Keratinocyte (primary cell): ENCODE measurements around the gene HSFX3. TPM values are rescaled to one million over a fixed set of nuclear protein-coding genes. Genes with fewer than 3 reads are reported as not detected.
"Not testable (repeated sequence)": the region's sequence is repeated elsewhere in the genome, so short reads cannot be mapped to it uniquely, and the experiment has no call there.

Experiments
- DNase-seq: peaks from one replicate; pipeline ENCODE4 v3.0.0-alpha.2; 2011; ENCODE audit warnings: low read depth, missing footprints, low spot score
- FAIRE-seq: peaks from 2 replicates; lab custom pipeline; 2011; peaks lifted over from hg19 to GRCh38; lab: Jason Lieb, UNC
- H2AFZ ChIP-seq: 2 replicates; pipeline ENCODE4 v1.6.0; 2012; ENCODE audit warnings: low read length, control low read depth, inconsistent platforms; ENCODE audit not compliant: control insufficient read depth
- H3K27ac ChIP-seq: 2 replicates; pipeline ENCODE4 v1.5.1; 2011; ENCODE audit warnings: low read length; ENCODE audit not compliant: control insufficient read depth, insufficient read depth
- H3K27me3 ChIP-seq: 3 replicates; pipeline ENCODE4 v1.6.0; 2011; ENCODE audit warnings: low read length; ENCODE audit not compliant: control insufficient read depth, insufficient read depth; ENCODE audit errors: extremely low read depth
- H3K36me3 ChIP-seq, 2 experiments: 2 replicates in 1 of 2; 3 replicates in 1 of 2; pipeline ENCODE4 v1.5.1; 2011; ENCODE audit warnings: low read length in 2 of 2, mild to moderate bottlenecking in 1 of 2; ENCODE audit not compliant: control insufficient read depth in 2 of 2, insufficient read depth in 2 of 2; ENCODE audit errors: extremely low read depth in 1 of 2
- H3K4me1 ChIP-seq: 3 replicates; pipeline ENCODE4 v1.5.1; 2011; ENCODE audit warnings: low read length; ENCODE audit not compliant: control insufficient read depth, insufficient read depth; ENCODE audit errors: extremely low read depth
- H3K4me2 ChIP-seq: 3 replicates; pipeline ENCODE4 v1.6.0; 2011; ENCODE audit warnings: low read depth, low read length; ENCODE audit not compliant: control insufficient read depth, insufficient read depth; ENCODE audit errors: extremely low read depth
- H3K4me3 ChIP-seq, 3 experiments: fragments of 200-600 bp in 1 of 3; sonication (generic) in 1 of 3; 2 replicates in 2 of 3; 3 replicates in 1 of 3; pipeline ENCODE4 v1.5.1; 2011 to 2016; ENCODE audit warnings: low read length in 3 of 3, mild to moderate bottlenecking in 3 of 3, control low read depth in 2 of 3, inconsistent platforms in 1 of 3, low read depth in 1 of 3, mixed read lengths in 1 of 3, mixed run types in 1 of 3, moderate library complexity in 1 of 3; ENCODE audit not compliant: control insufficient read depth in 2 of 3, insufficient read depth in 2 of 3; ENCODE audit errors: extremely low read depth in 1 of 3
- H3K79me2 ChIP-seq: 2 replicates; pipeline ENCODE4 v1.6.0; 2012; ENCODE audit warnings: low read length; ENCODE audit not compliant: control insufficient read depth, insufficient read depth
- H3K9ac ChIP-seq: 3 replicates; pipeline ENCODE4 v1.6.0; 2011; ENCODE audit warnings: low read length; ENCODE audit not compliant: control insufficient read depth, insufficient read depth; ENCODE audit errors: extremely low read depth
- H3K9me1 ChIP-seq: 3 replicates; pipeline ENCODE4 v1.6.0; 2011; ENCODE audit warnings: low read length; ENCODE audit not compliant: control insufficient read depth, insufficient read depth; ENCODE audit errors: extremely low read depth
- H3K9me3 ChIP-seq: 2 replicates; pipeline ENCODE4 v1.5.1; 2012; ENCODE audit warnings: low read depth, low read length; ENCODE audit not compliant: control insufficient read depth
- H4K20me1 ChIP-seq: 3 replicates; pipeline ENCODE4 v1.6.0; 2011; ENCODE audit warnings: low read length; ENCODE audit not compliant: control insufficient read depth, insufficient read depth; ENCODE audit errors: extremely low read depth
- EZH2 ChIP-seq: IDR thresholded peaks from one replicate; pipeline ENCODE4 v1.6.1; 2012; ENCODE audit warnings: inconsistent platforms, mild to moderate bottlenecking, low read length, moderate library complexity
- dilution Hi-C: fragments of 300-500 bp; cut with MboI; formaldehyde crosslinking; loops from one replicate; pipeline ENCODE4 v1.7.0; 2020; ENCODE audit warnings: low sequenced_read_pairs; ENCODE audit not compliant: extremely low pct_ligation_motif_present
- polyA plus RNA-seq, 5 experiments: library from polyadenylated mRNA; depleted of rRNA in 3 of 5; stranded (reverse) in 3 of 5; stranded (forward) in 1 of 5; unstranded in 1 of 5; fragments of >200 nt; gene quantifications; 1 replicate in 1 of 5; 2 replicates in 3 of 5; 3 replicates in 1 of 5; pipeline versions ENCODE4 v1.2.1 to v1.2.3, GENCODE V29; 2011 to 2012; ENCODE audit warnings: missing spikeins in 2 of 5, low read depth in 1 of 5, low replicate concordance in 1 of 5
- TF ChIP-seq, protein P1 (sequence below), 3 experiments: IDR thresholded peaks in 1 of 3; conservative IDR thresholded peaks in 1 of 3; optimal IDR thresholded peaks in 1 of 3; 2 replicates in 2 of 3; 3 replicates in 1 of 3; pipeline versions ENCODE3 to v1.5.1; 2011; ENCODE audit warnings: low read length in 3 of 3, mild to moderate bottlenecking in 3 of 3, moderate library complexity in 2 of 3, control low read depth in 1 of 3, inconsistent platforms in 1 of 3; ENCODE audit not compliant: insufficient read depth in 2 of 3; ENCODE audit errors: extremely low read depth in 1 of 3

HSFX3 gene
- polyA plus RNA-seq, 1 donor (not counting 4 experiments of a cell fraction or from before 2014, with no cell fraction given): not detected

DNA sequence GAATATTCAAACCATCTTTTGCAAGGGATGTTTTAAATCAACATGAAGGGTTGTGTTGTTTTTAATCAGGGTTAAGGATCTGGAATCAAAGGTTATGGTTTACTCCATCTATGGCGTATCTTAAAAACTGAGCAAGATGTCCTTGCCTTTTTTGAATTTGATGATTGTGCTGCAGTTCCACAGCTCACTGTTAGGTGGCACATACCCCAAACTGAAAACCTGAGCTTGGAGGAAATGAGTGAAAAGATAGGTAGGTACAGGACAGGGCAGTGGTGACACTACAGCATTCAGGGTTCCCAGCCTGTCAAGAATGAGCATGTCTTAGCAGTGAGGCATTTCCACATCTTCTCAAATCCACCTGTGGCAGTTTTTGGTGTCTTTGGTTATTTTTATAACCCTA, 22.0 kb downstream of the HSFX3 start:
- no peak overlapping the region for H3K9ac ChIP-seq
- H3K4me3 ChIP-seq: no peak overlapping the region
- no peak overlapping the region for H3K27ac ChIP-seq
- TF ChIP-seq, protein P1, sequence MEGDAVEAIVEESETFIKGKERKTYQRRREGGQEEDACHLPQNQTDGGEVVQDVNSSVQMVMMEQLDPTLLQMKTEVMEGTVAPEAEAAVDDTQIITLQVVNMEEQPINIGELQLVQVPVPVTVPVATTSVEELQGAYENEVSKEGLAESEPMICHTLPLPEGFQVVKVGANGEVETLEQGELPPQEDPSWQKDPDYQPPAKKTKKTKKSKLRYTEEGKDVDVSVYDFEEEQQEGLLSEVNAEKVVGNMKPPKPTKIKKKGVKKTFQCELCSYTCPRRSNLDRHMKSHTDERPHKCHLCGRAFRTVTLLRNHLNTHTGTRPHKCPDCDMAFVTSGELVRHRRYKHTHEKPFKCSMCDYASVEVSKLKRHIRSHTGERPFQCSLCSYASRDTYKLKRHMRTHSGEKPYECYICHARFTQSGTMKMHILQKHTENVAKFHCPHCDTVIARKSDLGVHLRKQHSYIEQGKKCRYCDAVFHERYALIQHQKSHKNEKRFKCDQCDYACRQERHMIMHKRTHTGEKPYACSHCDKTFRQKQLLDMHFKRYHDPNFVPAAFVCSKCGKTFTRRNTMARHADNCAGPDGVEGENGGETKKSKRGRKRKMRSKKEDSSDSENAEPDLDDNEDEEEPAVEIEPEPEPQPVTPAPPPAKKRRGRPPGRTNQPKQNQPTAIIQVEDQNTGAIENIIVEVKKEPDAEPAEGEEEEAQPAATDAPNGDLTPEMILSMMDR (optimal IDR thresholded peaks at IDR 0.05 in 1 of 3, IDR thresholded peaks at IDR 0.05 in 1 of 3, conservative IDR thresholded peaks at IDR 0.05 in 1 of 3; ENCODE audit: extremely low read depth in 1 of 3, insufficient read depth in 2 of 3, low read length in 3 of 3): peak; percentile 42 to 54 (median 45)
- no peak for TF ChIP-seq EZH2
- H2AFZ ChIP-seq: no peak overlapping the region
- DNase-seq: no peak
- H3K4me1 ChIP-seq: no peaks in the 10 kb centered on the region
- H3K9me1 ChIP-seq: no peaks in the 10 kb centered on the region
- no peak for FAIRE-seq
- H3K27me3 ChIP-seq: no peaks in the 10 kb centered on the region
- H3K4me2 ChIP-seq: no peak overlapping the region
- dilution Hi-C loops: no loop called here
- H3K79me2 ChIP-seq: no peaks in the 10 kb centered on the region
- no peaks in the 10 kb centered on the region for H4K20me1 ChIP-seq
- no peaks in the 10 kb centered on the region for H3K36me3 ChIP-seq
- H3K9me3 ChIP-seq: no peaks in the 10 kb centered on the region

DNA sequence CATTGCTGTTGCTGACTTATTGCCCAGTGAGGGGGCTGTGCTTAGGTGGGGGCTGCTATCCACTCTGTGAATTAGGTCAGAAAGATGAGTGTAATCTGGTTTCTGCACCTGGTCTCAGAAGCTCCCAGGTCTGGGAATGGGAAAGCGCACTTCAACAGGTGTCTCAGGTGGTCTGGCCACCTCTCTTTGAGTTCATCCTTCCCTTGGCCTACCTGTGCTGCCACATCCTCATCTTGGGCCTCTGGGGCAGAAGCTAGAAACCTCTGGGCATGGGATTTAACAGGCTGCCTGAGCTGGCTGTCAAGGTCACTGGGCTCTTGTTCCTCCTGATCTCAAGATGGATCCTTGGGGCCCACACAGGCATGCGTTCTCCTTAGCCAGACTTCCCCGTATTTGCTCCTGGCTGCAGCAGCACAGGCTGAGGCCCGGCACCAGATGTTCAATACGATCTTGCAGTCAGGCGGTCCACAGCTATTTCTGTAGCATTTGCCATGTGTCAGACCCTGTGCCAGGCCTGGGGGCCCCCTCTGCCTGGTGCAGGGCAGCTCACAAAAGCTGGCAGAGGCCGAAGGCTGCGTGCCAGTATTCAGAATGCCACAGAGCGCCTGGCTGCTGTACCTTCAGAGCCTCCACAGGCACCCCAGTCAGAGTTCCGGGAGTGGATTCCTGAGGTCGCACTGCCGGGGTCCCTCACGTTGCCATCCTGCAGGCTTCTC, 23.2 kb downstream of the HSFX3 start:
- H3K36me3 ChIP-seq, H3K79me2 ChIP-seq, H3K4me2 ChIP-seq, H4K20me1 ChIP-seq, H2AFZ ChIP-seq, H3K9me1 ChIP-seq, H3K27me3 ChIP-seq, H3K27ac ChIP-seq, dilution Hi-C loops, H3K4me3 ChIP-seq, DNase-seq, FAIRE-seq, H3K9ac ChIP-seq, H3K9me3 ChIP-seq, H3K4me1 ChIP-seq: not testable (repeated sequence)

DNA sequence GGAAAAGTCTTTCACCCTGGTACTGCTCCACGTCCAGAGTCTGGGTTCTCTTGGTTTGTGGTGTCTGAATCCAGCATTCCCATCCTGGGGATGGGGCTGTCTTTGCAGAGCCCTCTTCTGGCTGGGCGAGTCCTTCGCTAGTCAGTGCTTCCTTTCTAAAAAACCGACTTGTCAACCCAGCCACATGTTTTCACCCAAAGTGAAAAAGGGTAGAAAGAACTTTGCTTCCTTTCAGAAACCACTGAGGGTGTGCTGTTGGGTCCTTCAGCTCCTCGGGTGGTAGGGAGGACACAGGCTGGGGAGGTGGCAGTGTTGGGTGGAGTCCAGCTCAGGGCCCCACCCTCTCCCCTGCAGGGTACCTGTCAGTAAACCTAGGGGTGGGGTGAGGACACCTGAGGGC, 23.8 kb downstream of the HSFX3 start:
- H2AFZ ChIP-seq, H3K4me2 ChIP-seq, H3K4me1 ChIP-seq, FAIRE-seq, H3K9ac ChIP-seq, H3K9me3 ChIP-seq, H3K27me3 ChIP-seq, H3K4me3 ChIP-seq, H4K20me1 ChIP-seq, H3K27ac ChIP-seq, DNase-seq, H3K9me1 ChIP-seq, dilution Hi-C loops, H3K79me2 ChIP-seq, H3K36me3 ChIP-seq: not testable (repeated sequence)

DNA sequence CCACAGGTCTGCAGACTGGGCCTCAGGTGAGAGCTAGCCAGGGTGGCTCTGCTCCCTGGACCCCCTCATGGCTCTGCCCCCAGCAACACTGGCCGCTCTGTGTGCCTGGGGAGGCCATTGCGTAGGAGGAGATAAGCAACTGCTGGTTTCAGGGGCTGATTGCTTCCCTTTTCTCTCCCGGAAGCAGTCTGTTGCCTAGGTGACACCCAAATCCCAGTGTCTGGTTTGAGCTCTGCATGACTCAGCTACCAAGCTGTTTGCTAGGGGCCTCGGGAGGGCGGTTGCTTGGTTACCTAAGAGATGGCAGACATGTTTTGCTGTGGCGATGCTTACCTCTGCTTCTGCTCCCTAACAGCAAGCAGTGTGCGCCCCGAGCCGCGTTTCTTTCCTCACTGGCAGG, 24.3 kb downstream of the HSFX3 start:
- H3K4me2 ChIP-seq, H4K20me1 ChIP-seq, H3K9ac ChIP-seq, H3K27me3 ChIP-seq, H3K36me3 ChIP-seq, H3K9me1 ChIP-seq, H3K27ac ChIP-seq, DNase-seq, H2AFZ ChIP-seq, H3K4me3 ChIP-seq, H3K4me1 ChIP-seq, dilution Hi-C loops, H3K9me3 ChIP-seq, H3K79me2 ChIP-seq: not testable (repeated sequence)
- peak; percentile 92 for FAIRE-seq
